HFFc6 (cell line): ENCODE measurements around the gene MYBL2. TPM values are rescaled to one million over a fixed set of nuclear protein-coding genes. Genes with fewer than 3 reads are reported as not detected.

Source experiments
- DNase-seq: peaks from one replicate; pipeline ENCODE4 v3.0.0-alpha.2; 2018
- H3K27ac Mint-ChIP-seq: 2 replicates; pipeline ENCODE4 v1.8.0; 2020; ENCODE audit warnings: mild to moderate bottlenecking, mixed read lengths
- H3K27me3 Mint-ChIP-seq: 2 replicates; pipeline ENCODE4 v1.8.0; 2021; ENCODE audit warnings: mild to moderate bottlenecking, moderate library complexity, mixed read lengths; ENCODE audit not compliant: insufficient read depth
- H3K36me3 Mint-ChIP-seq: 2 replicates; pipeline ENCODE4 v1.8.0; 2021; ENCODE audit warnings: low read depth, mixed read lengths
- H3K4me1 Mint-ChIP-seq: 2 replicates; pipeline ENCODE4 v1.8.0; 2020; ENCODE audit warnings: low read depth, mixed read lengths
- H3K4me3 Mint-ChIP-seq: 2 replicates; pipeline ENCODE4 v1.8.0; 2020; ENCODE audit warnings: mild to moderate bottlenecking, moderate library complexity, mixed read lengths
- H3K9me3 Mint-ChIP-seq: 2 replicates; pipeline ENCODE4 v1.8.0; 2020; ENCODE audit warnings: mild to moderate bottlenecking, mixed read lengths
- CTCF ChIP-seq: fragments of 200-600 bp; sonication (generic); IDR thresholded peaks from 2 replicates; pipeline ENCODE4 v1.5.0; 2021; ENCODE audit warnings: antibody characterized with exemption, mild to moderate bottlenecking
- total RNA-seq, 6 experiments: library from RNA; stranded (reverse); fragmentation: NEBNext Ultra II Directional; extraction: Animal tissue kit (Norgen Biotek cat#: 25700); gene quantifications; 2 replicates in 1 of 6; 3 replicates in 5 of 6; pipeline ENCODE4 v1.2.3, GENCODE V29; 2021

The MYBL2 gene
- total RNA-seq, 6 experiments from 2014 or later: 8.9 to 20.4 (median 20.1) TPM

DNA sequence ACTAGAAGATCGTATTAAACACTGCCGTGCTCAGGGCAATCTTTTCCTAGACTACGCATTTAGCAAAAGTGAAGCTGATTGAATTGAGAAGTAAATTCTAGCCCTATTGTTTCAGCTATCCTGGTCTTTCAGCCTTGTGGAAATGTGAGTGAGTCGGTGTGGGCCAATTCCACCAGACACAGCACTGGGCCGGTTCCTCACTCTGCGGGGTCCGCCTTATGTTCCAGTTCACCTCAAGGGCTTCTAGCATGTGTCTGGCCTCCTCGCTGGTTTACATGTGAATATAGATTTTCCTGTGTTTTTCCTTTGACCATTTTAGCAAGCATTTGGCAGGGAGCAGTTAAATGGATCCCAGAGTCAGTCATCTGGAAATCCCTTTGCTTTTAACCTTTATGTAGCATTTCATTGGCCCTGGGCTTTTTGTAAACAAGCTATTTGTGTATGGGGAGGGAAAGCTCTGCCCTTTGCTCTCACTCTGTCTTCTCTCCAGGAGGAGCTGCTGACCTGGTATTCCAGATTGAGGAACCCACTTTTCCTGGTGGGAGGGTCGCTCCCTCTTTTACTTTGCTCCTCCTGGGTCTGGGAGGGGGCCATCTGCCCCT lies 72.3 kb downstream of the MYBL2 start:
- no peaks in the 10 kb centered on the region for H3K36me3 Mint-ChIP-seq
- no peak overlapping the region for H3K27ac Mint-ChIP-seq
- no peaks in the 10 kb centered on the region for H3K9me3 Mint-ChIP-seq
- no peak for TF ChIP-seq CTCF
- H3K4me1 Mint-ChIP-seq: peaks cover 8% of the 10 kb centered on the region; the same call in 1 of the 2 replicates
- no peak for DNase-seq
- peaks cover 10% of the 10 kb centered on the region; the same call in 1 of the 2 replicates for H3K27me3 Mint-ChIP-seq
- no peak overlapping the region for H3K4me3 Mint-ChIP-seq

GRCh38 chr20:43740642-43741041 lies 73.7 kb downstream of the MYBL2 start:
- no peaks in the 10 kb centered on the region for H3K9me3 Mint-ChIP-seq
- peaks cover 10% of the 10 kb centered on the region; the same call in 1 of the 2 replicates for H3K4me1 Mint-ChIP-seq
- DNase-seq: no peak
- no peak overlapping the region for H3K4me3 Mint-ChIP-seq
- peaks cover 10% of the 10 kb centered on the region; the same call in 1 of the 2 replicates for H3K27me3 Mint-ChIP-seq
- no peaks in the 10 kb centered on the region for H3K36me3 Mint-ChIP-seq
- TF ChIP-seq CTCF: no peak
- no peak overlapping the region for H3K27ac Mint-ChIP-seq

DNA sequence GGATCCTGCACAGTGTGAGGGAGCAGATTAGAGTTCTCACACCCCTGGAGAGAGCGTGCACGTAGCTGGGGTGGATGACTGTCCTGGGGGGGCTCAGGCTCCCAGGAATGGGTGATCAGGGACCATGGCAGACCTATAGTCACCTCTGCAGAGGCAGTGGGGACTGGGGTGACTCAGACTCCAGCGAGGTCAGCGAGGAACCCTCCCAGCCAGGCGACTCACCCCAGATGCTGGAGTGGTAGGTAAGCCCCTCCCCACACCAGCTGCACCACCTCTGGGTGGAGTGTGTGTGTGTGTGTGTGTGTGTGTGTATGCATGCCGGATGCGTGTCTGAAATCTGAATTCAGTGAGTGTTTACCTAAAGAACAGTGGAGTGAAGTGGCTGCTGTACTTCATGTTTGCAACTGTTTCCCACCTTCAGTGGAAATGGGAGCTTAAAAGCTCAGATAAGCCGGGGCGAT lies 77.3 kb downstream of the MYBL2 start:
- peaks cover 19% of the 10 kb centered on the region for H3K4me1 Mint-ChIP-seq
- peak; percentile 35 for DNase-seq
- H3K27me3 Mint-ChIP-seq: peaks cover 10% of the 10 kb centered on the region; the same call in 1 of the 2 replicates
- H3K27ac Mint-ChIP-seq: no peak overlapping the region
- no peak for TF ChIP-seq CTCF
- no peaks in the 10 kb centered on the region for H3K9me3 Mint-ChIP-seq
- H3K4me3 Mint-ChIP-seq: no peak overlapping the region
- no peaks in the 10 kb centered on the region for H3K36me3 Mint-ChIP-seq

GRCh38 chr20:43744966-43745730 lies 78.2 kb downstream of the MYBL2 start:
- Mint-ChIP-seq H3K36me3 (no peaks in the 10 kb centered on the region), H3K4me1 (peaks cover 27% of the 10 kb centered on the region), H3K27ac (no peak overlapping the region), H3K9me3 (no peaks in the 10 kb centered on the region), H3K27me3 (peaks cover 9% of the 10 kb centered on the region; the same call in 1 of the 2 replicates), H3K4me3 (no peak overlapping the region)
- DNase-seq: no peak
- no peak for TF ChIP-seq CTCF

GRCh38 chr20:43746344-43747137 lies 79.6 kb downstream of the MYBL2 start:
- H3K27ac Mint-ChIP-seq: no peak overlapping the region

More at GRCh38 chr20:43746344-43747137, 79.6 kb downstream of the MYBL2 start:
- H3K27me3 Mint-ChIP-seq: peaks cover 9% of the 10 kb centered on the region; the same call in 1 of the 2 replicates
- H3K4me1 Mint-ChIP-seq: peaks cover 41% of the 10 kb centered on the region
- no peaks in the 10 kb centered on the region for H3K9me3 Mint-ChIP-seq
- H3K4me3 Mint-ChIP-seq: no peak overlapping the region
- TF ChIP-seq CTCF: no peak
- H3K36me3 Mint-ChIP-seq: no peaks in the 10 kb centered on the region
- no peak for DNase-seq
